Urinary bladder (tissue), 4 donors: Measurements from ENCODE around the gene RPS24. TPM values are rescaled to one million over a fixed set of nuclear protein-coding genes. Genes with fewer than 3 reads are reported as not detected.
"Not testable (repeated sequence)": the region's sequence is repeated elsewhere in the genome, so short reads cannot be mapped to it uniquely, and the experiment has no call there.

Experiments
- DNase-seq: peaks from one replicate; pipeline ENCODE4 v3.0.0-alpha.2; 2015; ENCODE audit errors: extremely low spot score
- H3K27ac ChIP-seq: one replicate; pipeline ENCODE4 v1.5.1; 2013; ENCODE audit warnings: low read depth, mild to moderate bottlenecking, moderate library complexity
- H3K36me3 ChIP-seq: one replicate; pipeline ENCODE4 v1.6.1; 2013; ENCODE audit warnings: mild to moderate bottlenecking, moderate library complexity; ENCODE audit not compliant: insufficient read depth
- H3K4me1 ChIP-seq: one replicate; pipeline ENCODE4 v1.6.1; 2013; ENCODE audit warnings: mild to moderate bottlenecking, moderate library complexity; ENCODE audit not compliant: insufficient read depth
- H3K4me3 ChIP-seq: one replicate; pipeline ENCODE4 v1.5.1; 2013; ENCODE audit warnings: low read depth, low read length
- WGBS: extraction: QIAGEN DNeasy Blood & Tissue Kit; methylation state at CpG from one replicate; pipeline ENCODE4 v1.1.7; 2013; 5-methylcytosine and 5-hydroxymethylcytosine counted together
- polyA plus RNA-seq: library from polyadenylated mRNA; stranded (reverse); fragments of 200-250 nt; gene quantifications from one replicate; pipeline ENCODE4 v1.2.3, GENCODE V29; 2013
- total RNA-seq: library from RNA; depleted of rRNA; stranded (reverse); fragments of >200 nt; gene quantifications from one replicate; pipeline ENCODE4 v1.2.3, GENCODE V29; 2014
- donor health status: healthy with polysubstance abuse.
- donor health status: healthy.

RPS24 gene
- total and polyA plus RNA-seq, 2 donors = 2,953 to 3,656 TPM

GRCh38 chr10:78047314-78047891 lies 13.7 kb downstream of the RPS24 start:
- WGBS = 18% methylated on average over 13 of the region's 13 CpGs
- no peak for DNase-seq
- H3K4me3 ChIP-seq = no peak overlapping the region
- no peaks in the 10 kb centered on the region for H3K36me3 ChIP-seq
- no peak overlapping the region for H3K27ac ChIP-seq
- H3K4me1 ChIP-seq = no peaks in the 10 kb centered on the region

DNA sequence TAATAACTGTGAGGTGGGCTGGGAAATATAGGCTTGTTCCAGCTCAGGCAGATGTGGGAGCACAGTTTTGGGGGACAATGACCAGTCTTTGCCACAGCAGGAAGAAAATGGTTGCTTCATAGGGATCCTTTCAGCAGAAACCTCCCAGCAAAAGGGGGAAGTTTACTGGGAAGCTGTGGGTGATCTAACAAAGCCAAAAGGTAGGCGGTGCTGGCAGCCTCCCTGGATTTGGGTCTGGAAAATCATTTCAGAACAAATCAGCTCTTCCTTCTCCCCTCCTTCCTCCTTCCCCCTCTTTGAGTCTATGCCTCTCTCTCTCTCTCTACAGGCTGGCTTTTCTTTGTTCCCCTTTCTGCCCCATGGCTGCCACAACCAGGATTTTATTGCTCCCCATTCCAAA lies 16.2 kb downstream of the RPS24 start:
- DNase-seq = no peak
- peaks cover 2% of the 10 kb centered on the region for H3K4me1 ChIP-seq
- no peaks in the 10 kb centered on the region for H3K36me3 ChIP-seq
- no peak overlapping the region for H3K4me3 ChIP-seq
- 80% methylated on average over 1 of the region's 1 CpG for WGBS
- H3K27ac ChIP-seq = no peak overlapping the region

GRCh38 chr10:78053211-78053868 lies 19.7 kb downstream of the RPS24 start:
- H3K36me3 ChIP-seq = no peaks in the 10 kb centered on the region
- WGBS = 42% methylated on average over 7 of the region's 7 CpGs
- DNase-seq = no peak
- H3K4me3 ChIP-seq = no peak overlapping the region
- H3K4me1 ChIP-seq = peaks cover 2% of the 10 kb centered on the region
- no peak overlapping the region for H3K27ac ChIP-seq

- no peak for DNase-seq
- WGBS = 70% methylated on average over 5 of the region's 5 CpGs
Measured at GRCh38 chr10:78058562-78058961, 24.9 kb downstream of the RPS24 start.

DNA sequence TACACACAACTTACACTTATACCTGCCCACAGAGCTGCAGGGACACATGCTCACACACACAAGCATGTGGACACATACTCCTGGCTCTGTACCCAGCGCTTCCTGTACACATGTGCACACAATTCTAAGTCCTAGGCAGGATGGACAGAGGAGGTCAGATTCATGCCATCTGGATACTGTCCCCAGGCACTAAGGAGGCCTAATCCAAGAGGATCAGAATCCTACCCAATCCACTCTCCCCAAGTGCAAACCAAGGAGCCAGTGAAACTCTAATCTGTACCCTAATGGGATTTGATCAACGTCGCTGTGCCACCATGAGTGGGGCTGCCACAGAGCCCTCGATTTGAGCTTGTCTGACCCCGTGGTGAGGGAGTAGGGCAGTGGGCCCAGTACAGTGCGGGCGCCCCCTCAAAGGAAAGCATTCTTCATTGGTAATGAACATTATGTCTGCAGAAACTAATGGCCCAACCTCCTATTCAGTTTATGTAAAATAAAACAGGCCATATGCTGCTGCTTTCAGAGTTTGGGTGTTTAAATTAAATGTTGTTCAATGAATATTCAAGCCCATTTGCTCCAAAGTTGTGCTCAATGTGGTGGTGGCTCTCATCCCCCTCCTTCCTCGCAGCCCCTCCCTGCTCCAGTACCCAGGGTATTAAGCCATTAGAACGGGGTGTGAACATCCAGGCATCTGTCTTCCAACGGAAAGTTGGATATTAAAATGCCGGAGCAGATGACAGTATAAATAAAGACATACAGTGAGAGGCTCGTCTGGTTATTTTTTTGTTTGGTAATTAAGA lies 26.4 kb downstream of the RPS24 start:
- no peak for DNase-seq
- H3K36me3 ChIP-seq = no peaks in the 10 kb centered on the region
- H3K27ac ChIP-seq = no peak overlapping the region
- H3K4me1 ChIP-seq = no peaks in the 10 kb centered on the region
- H3K4me3 ChIP-seq = no peak overlapping the region
- WGBS = 82% methylated on average over 12 of the region's 12 CpGs

More at GRCh38 chr10:78058562-78058961, 24.9 kb downstream of the RPS24 start:
- H3K4me1 ChIP-seq = no peaks in the 10 kb centered on the region
- no peaks in the 10 kb centered on the region for H3K36me3 ChIP-seq
- H3K27ac ChIP-seq = no peak overlapping the region
- H3K4me3 ChIP-seq = no peak overlapping the region

DNA sequence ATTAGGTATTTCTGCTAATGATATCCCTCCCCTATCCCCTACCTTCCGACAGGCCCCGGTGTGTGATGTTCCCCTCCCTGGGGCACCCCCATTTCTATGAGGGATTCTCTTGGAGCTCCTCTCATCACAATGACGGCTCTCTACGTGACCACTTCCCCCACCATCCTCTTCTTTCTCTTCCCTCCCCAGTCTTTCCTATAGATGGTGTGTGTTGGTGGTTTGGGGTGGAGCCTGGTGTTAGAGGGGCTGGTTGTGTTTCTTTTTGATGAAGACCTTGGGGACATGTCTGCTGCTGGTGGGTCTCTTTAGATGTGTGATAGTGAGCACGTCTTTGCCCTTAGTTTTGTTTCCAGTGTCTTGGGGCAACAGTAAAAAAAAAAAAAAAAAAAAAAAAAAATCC lies 28.6 kb downstream of the RPS24 start:
- no peak overlapping the region for H3K27ac ChIP-seq
- H3K36me3 ChIP-seq = no peaks in the 10 kb centered on the region
- no peaks in the 10 kb centered on the region for H3K4me1 ChIP-seq
- 73% methylated on average over 5 of the region's 5 CpGs for WGBS
- DNase-seq = no peak
- no peak overlapping the region for H3K4me3 ChIP-seq

GRCh38 chr10:78063236-78063635 lies 29.6 kb downstream of the RPS24 start:
- DNase-seq = no peak
- no peaks in the 10 kb centered on the region for H3K4me1 ChIP-seq
- 74% methylated on average over 2 of the region's 2 CpGs for WGBS
- H3K36me3 ChIP-seq = no peaks in the 10 kb centered on the region
- H3K27ac ChIP-seq = no peak overlapping the region
- no peak overlapping the region for H3K4me3 ChIP-seq

- no CpG with 5 or more reads among the region's 2 CpGs for WGBS
- not testable (repeated sequence) for H3K4me1 ChIP-seq, DNase-seq, H3K4me3 ChIP-seq, H3K27ac ChIP-seq, H3K36me3 ChIP-seq
Measured at GRCh38 chr10:78064919-78065318, 31.3 kb downstream of the RPS24 start.

- H3K27ac ChIP-seq = no peak overlapping the region
- no peak for DNase-seq
- H3K4me3 ChIP-seq = no peak overlapping the region
- no peaks in the 10 kb centered on the region for H3K36me3 ChIP-seq
- no peaks in the 10 kb centered on the region for H3K4me1 ChIP-seq
- 84% methylated on average over 2 of the region's 2 CpGs for WGBS
Measured at GRCh38 chr10:78065611-78066010, 31.9 kb downstream of the RPS24 start.

DNA sequence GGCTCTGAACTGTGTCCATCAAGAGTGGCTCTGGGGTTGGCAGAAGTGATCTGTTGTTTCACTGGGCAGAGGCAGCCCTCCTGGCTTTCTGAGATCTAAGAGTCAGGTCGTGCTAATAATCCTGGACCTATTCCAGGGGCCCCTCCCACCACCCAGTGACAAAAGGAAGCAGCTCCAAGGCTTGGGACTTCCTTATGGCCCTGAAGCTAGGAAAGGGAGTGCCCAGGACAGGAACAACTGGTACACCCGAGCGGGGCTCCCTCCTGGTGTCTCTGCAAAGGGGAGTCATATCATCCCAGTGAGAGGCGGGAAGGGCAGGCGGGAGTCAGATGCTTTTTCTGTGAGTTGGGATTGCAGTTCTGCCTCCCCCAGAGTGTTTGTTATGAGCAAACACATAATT lies 32.3 kb downstream of the RPS24 start:
- no peaks in the 10 kb centered on the region for H3K36me3 ChIP-seq
- H3K4me3 ChIP-seq = no peak overlapping the region
- WGBS = 69% methylated on average over 5 of the region's 5 CpGs
- H3K27ac ChIP-seq = no peak overlapping the region
- DNase-seq = no peak
- no peaks in the 10 kb centered on the region for H3K4me1 ChIP-seq

DNA sequence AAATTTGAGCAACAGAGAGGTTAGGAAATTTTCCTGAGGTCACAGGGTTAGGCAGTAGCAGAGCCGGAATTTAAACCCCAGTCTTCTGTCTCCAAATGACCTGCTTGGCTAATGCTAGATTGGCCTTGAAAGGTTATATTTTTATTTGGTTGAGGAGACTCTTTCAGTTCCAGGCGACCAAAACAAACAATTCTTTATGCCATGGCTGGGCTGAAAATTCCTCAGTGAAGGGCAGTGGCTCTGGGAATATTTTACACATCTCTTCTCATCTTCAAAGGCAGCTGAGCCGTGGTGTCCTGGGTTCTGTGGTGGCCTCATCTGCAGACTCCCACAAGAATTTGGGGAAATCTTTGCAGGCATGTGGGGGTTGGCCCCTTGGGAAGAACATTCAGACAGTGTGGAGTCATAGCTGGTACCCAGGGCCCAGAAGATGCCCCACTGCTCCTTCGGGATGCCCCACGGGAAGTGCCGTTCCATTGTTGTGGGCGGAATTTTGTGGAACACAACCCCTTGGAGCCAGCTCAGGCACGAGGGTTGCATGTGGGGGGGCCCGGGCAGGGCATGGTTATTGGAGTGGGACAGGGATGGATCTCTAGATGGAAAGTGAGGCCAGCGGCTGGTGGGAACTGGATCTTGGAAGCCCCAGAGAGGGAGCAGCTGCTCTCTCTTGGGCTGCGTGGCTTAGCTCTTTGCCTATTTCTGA lies 33.2 kb downstream of the RPS24 start:
- Histone ChIP-seq H3K36me3 (no peaks in the 10 kb centered on the region), H3K4me1 (no peaks in the 10 kb centered on the region), H3K27ac (no peak overlapping the region), H3K4me3 (no peak overlapping the region)
- no peak for DNase-seq
- WGBS = 90% methylated on average over 11 of the region's 11 CpGs

DNA sequence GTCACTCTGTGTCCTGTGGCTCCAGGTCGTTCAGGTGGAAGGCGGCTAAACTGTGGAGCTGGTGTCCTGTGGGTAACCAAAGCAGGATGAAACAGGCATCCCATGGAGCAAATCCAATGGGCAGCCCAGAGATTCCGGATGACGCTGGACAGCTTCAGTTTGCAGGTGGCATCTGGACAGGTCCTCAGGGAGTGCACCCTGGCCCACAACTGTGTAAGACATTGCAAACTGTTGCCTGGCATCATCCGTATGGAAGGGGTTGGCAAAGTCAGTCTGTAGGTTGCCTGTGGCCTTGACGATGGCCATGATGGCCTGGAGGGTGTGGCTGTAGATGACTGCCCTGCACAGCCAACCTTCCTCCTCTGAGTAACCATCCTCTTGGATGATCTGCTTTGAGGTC lies 35.5 kb downstream of the RPS24 start:
- no peaks in the 10 kb centered on the region for H3K36me3 ChIP-seq
- no peak overlapping the region for H3K27ac ChIP-seq
- H3K4me1 ChIP-seq = no peaks in the 10 kb centered on the region
- no peak overlapping the region for H3K4me3 ChIP-seq
- 96% methylated on average over 6 of the region's 6 CpGs for WGBS
- no peak for DNase-seq

- 96% methylated on average over 12 of the region's 12 CpGs for WGBS
- not testable (repeated sequence) for H3K27ac ChIP-seq, H3K4me1 ChIP-seq, DNase-seq, H3K36me3 ChIP-seq, H3K4me3 ChIP-seq
Measured at GRCh38 chr10:78070064-78070463, 36.4 kb downstream of the RPS24 start.
